Stimulated activated CD8-positive, alpha-beta memory T cell treated with anti-CD3 and anti-CD28 coated beads, Interleukin-4, amount 100 ng/mL, for 48 hours (primary cell): ENCODE results near the gene ZNF138.

Experiments
- DNase-seq: peaks from one replicate; pipeline ENCODE4 v3.0.0-alpha.2; 2020

Gene ZNF138

DNA sequence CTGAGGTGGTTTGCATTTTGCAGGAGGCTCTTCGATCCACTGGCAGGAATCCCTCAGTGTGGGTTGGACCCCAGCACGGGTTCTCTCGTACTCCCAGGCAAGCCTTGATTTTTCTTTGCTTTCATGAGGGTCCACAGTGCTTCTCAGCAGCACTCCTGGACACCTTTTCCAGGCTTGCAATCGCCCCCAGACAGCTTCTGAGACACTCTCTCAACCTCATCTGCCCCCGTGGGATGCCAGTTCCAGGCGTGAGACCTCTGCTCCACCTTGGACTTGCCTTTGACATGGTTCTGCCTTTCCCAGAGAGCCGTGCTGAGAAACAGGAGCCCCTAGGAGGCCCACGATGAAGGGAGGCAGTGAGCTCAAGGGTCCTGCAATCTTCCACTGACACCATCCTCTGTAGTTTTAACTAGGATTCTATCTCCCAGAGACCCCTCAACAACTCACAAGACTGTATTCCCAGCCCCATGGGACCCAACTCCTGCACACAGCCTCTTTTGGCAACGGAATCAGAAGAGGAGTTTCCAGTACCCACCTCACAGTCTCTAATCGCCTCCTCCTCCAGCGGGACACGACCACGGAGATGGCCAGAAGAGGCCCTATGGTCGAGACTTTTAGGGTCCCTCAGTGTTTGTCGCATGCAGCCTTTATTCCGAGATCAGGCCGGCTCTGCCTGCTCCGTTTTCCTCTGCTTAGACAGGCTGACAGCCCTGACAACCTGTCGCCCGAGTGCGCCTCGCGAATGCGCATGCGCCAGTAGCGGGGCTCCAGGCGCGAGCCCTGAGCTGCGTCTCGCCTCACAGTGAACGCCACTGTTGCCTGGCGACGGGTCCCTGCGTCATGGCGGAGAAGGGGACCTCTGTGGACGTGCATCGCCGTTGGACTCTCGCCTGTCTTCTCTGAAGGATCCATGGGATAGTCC, 82.8 kb downstream of the ZNF138 start:
- DNase-seq, result peak; percentile 80

DNA sequence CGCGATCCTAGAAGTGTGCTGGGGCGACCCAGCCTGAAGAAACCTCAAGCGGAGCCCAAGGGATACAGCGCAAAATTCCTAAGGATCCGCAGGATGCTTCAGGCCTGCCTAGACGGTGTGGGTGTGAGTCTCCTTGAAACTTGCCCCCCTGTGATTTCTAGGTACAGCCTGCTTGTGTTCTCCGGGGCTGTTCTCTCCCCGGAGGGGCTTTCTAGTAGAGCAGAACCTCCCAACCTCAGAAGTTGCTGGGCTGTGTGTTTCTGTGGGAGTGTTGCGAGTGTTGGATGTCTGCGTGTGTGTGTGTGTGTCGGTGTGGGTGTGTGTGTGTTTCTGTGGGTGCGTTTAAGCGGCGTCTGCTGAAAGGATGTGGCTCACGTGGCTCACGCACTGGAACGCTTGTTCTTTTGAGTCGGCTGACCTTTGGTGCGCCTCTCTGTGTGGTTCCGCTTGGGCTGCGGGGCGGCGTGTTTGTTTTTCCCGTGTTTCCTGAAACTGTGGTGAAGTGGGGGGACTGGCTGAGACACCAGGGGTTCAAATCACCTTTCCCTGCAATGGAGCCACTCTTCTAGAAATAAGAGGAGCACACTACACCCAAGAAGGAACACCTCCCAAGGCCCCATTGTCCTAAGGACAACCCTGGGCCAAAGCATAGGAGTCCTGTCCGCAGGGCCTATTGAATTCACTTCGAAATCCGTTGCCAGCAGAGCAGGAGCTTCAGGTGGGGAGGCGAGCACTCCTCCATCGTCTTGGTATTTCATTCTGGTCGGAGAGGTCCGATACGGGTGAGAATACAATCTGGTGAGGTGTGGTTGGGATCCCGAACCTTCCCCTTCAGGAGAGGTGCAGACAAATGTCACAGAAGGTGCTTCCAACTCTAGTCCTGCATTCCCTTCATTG, 83.7 kb downstream of the ZNF138 start:
- DNase-seq, result peak; percentile 12

DNA sequence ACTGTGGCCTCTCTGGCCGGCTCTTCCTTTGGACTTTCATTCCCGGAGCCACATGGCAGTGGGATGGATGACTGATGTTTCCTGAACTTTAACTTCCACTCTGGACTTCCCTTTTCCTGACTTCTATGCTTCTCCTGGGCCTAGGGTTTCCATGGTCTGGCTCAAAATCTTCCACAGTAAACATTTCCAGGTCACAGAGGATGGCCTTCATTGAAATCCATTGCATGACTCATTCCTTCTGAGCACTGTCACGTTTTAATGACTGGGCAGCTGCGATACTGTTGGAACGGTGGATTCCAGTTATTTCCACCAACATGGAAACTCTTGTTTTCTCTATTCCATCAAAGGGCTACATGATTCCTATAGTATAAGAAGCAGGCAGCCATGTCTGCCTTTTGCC, 84.5 kb downstream of the ZNF138 start:
- DNase-seq, result no peak

DNA sequence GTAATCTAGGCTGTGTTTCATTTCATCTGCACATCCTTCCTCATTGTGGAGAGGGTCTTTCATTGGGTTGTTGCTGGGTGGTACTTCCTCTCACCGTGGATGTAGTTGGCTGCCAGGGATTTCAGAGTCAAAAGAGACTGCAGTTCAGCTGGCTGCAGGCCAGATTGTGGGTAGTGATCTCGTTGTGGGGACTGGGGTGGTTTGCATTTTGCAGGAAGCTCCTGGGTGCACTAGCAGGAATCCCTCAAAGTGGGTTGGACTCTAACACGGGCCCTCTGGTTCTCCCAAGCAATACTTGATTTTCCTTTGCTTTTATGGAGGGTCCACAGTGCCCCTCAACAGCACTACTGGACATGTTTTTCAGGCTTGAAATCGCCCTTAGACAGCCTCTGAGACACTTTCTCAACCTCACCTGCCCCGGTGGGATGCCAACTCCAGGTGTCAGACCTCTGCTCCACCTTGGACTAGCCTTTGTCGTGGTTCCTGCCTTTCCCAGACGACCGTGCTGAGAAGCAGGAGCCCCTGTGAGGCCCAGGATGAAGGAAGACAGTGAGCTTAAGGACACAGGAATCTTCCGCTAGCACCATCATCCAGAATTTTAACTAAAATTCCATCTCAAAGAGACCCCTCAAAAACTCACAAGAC, 85.0 kb downstream of the ZNF138 start:
- DNase-seq, result no peak

DNA sequence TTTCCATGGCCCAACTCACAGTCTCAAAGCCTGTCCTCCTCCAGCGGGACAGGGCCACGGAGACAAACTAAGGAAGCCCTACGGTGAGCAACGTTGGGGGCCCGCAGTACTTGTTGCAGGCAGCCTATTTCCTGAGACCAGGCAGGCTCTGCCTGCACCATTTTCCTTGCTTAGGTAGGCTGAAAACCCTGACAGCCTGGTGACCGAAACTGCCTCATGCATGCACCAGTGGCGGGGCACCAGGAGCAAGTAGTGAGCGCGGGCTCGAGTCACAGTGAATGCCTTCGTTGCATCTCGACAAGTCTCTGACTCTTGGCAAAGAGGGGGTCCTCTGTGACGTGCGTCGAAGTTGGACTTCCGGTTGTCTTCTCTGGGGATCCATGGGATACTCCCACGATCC, 85.6 kb downstream of the ZNF138 start:
- DNase-seq, result no peak

DNA sequence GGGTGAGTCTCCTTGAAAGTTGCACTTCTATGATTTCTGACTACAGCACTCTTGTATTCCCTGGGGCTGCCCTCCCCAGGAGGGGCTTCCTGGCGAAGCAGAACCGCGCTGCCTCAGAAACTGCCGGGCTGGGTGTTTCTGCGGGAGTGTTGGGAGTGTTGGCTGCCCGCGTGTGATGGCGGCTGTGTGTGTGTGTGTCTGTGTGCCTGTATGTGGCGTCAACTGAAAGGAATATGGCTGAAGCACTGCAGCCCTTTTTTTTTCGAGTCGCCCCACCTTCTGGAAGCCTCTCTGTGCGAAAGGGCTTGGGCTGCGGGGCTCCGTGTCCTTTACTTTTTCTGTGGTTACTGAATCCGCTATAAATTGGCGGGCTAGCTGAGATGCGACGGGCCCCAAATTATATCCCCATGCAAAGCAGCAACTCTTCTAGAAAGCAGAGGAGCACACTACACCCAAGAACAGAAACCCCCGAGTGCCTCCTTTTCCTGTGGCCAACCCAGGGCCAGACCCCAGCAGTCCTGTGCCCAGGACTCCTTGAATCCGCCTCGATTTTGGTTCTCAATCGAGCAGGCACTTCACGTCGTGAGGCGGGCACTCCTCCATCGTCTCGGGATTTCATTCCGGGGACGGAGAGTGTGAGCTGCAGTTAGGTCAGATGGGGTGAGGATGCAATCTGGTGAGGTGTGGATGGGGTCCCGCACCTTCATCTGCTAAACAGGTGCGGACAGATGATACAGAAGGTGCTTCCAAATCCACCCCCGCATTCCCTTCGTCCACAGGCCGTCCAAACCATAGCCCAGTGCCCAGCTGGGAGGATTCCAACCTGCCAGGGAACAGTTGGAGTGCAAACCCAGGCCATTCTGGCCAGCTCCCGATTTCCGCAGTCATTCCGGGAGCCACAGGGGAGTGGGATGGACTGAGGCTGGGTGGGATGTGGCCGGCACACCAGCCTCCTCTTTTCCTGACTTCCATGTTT, 86.4 kb downstream of the ZNF138 start:
- peak; percentile 12 for DNase-seq

DNA sequence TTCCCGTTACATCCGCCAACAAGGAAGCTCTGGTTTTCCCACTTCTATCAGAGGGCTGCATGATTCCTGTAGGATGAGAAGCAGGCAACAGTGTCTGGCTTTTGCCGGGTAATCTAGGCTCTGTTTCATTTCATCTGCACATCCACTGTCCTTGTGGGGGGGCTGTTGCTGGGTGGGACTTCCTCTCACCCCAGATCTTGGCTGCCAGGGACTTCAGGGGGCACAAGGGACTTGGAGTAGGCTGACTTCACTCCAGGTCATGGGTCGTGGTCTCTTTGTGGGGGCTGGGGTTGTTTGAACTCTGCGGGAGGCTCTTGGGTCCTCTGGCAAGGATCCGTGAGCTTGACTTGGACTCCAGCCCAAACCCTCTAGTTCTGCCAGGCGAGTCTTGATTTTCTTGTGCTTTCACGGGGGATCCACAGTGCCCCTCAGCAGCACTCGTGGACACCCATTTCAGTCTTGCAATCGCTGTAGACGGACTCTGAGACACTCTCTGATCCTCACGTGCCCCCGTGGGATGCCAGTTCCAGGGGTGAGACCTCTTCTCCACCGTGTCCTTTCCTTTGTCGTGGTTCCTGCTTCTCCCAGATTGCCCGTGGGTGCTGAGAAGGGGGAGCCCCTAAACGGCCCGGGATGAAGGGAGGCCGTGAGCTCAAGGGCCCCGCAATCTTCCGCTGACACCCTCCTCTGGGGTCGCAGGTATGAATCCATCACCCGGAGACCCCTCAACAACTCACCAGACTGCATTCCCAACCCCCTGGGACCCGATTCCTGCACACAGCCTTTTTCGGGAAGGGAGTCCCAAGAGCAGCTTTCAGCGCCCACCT, 87.4 kb downstream of the ZNF138 start:
- DNase-seq, result peak; percentile 12

DNA sequence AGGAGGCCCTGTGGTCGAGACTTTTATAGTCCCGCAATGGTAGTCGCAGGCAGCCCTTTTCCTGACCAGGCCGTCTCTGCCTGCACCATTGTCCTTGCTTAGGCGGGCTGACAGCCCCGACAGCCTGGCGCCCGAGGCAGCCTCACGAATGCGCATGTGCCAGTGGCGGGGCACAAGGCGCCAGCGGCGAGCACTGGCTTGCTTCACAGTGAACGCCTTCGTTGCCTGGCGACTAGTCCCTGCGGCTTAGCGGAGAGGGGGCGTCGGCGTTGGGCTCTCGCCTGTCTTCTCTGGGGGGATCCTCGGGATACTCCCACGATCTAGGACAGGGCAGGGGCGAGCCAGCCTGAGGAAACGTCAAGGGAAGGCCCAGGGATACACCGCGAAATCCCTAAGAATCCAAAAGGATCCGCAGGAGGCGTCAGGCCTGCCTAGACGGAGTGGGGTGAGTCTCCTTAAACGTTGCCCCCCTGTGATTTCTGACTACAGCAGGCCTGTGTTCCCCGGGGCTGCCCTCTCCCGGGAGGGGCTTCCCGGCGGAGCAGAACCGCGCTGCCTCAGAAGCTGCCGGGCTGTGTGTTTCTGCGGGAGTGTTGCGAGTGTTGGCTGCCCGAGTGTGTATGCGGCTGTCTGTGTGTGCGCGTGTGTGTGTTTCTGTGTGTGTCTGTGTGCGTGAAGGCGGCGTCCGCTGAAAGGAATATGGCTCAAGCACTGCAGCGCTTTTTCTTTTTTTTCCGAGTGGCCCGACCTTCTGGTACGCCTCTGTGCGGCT, 88.3 kb downstream of the ZNF138 start:
- DNase-seq, result peak; percentile 57
